Ramos (cell line): ENCODE measurements around the gene ANTXRL.
"Not testable (repeated sequence)": the region's sequence is repeated elsewhere in the genome, so short reads cannot be mapped to it uniquely, and the experiment has no call there.

ENCODE experiments used
- in situ Hi-C: fragments of 300-500 bp; cut with MboI; formaldehyde crosslinking; loops from one replicate; pipeline ENCODE4 v1.14.3; 2022; ENCODE audit warnings: low sequenced_read_pairs; ENCODE audit not compliant: unreplicated experiment

Gene ANTXRL

DNA sequence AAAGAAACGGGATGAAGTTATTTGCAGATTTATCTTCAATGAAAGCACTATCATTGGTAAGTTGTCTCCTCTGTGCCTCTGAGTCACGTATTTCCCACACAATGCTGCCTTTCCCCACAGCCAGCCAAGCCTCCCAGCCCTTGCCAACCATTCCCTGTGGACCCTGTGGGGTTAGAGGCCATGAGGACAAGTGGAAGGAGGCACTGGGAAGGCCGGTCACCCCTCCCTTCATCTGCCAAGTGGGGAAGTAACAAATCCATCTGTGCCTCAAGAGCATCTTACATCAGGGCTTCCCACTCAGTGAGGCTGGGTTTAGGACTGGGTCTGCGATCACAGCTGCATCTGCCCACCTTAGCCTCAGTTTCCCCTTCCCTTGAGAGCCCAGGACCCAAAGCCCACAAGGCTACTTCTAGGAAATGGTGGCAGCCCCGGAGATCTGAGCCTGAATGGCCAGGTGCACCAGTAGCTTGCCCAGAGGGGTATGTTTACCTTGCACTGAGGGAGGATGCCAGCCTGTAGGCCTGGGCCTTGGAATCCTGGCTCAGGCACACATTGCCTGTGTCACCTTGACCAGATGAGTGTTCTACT is 16.1 kb downstream of the ANTXRL start:
- in situ Hi-C loops, result not testable (repeated sequence)

DNA sequence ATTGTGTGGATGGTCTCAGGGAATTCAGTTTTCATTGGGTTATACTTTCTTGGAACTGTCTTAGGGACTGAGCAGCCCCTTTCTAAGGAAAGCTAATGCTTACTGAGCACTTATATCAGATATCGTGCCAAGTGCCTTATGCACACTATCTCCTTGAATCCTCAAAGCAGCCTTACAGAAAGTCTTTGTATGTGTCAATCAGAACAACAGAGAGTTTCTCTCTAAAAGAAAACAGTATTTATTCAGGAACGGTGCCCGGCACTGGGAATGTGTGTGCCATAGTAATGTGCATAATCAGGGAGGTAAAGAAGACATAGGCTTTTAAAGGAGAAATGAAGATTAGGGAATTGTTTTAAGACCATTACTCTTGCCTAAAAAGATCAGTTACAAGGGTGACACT is 17.3 kb downstream of the ANTXRL start:
- in situ Hi-C loops, result no loop called here

DNA sequence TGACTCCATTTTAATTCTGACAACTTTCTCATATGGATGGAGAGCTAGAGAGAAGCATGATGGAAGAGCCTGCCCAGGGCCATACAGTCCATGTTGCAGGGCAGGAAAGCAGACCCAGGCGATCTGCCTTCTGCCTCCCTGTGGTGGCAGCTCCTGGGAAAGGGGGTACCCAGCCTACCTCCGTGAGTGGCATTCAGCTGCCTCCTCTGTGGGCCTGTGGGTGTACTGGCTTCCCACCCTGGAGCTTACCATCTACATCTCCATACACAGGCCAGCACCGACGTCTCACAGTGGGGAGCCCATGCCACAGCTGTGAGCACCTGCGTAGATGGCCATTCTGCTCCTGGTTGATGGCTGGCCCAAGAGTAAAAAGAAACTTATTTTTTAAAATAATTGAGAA is 17.9 kb downstream of the ANTXRL start:
- in situ Hi-C loops, result not testable (repeated sequence)

DNA sequence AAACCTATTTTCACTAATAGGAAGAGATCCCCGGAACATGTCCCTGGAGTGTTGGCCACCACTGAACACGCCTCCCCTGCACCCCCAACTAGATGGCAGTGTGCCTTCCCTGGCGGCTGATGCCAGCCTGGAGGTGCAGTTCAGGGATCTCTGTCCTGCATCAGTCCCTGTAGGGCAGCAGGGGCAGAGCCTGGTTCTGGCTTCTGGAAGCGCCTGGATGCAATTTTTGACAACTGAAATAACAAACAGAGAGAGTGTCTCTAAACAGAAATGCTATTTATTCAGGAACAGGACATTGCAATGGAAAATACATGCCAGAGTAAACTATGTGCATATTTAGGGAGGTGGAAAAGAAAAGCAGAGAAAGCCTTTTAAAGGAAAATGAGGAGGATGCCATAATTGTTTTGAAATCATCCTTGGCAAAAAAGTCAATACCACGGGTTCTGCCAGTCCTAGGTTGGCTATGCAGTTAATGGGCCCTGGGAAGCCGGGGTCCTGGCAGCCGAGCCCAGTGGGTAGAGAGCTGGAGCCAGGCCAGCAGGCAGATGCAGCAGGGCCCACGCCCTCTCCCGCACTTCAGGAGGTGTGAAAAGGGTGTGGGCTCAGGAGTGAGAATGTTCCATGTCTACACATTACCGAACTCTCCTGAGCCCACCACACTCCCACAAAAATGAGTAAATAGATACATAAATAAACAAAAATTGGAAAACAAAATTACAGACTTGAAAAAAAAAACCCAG is 18.5 kb downstream of the ANTXRL start:
- in situ Hi-C loops, result no loop called here

DNA sequence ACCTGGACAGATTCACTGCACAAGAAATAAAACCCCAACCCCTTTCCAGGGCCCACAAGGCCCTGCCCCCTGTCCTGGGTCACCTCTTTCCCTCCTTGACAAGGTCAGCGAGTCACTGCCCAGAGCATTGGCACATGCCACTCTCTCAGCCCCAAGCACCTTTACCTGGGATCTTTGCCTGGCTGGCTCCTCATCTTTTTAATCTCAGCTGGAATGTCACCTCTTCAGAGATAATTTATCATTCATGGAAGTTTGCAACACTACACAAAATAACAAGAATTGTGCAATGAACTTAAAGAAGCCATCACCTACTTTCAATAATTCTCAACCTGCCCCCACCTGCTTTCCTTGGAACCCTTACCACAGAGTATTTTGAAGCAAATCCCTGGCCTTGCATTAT is 19.2 kb downstream of the ANTXRL start:
- in situ Hi-C loops, result no loop called here

DNA sequence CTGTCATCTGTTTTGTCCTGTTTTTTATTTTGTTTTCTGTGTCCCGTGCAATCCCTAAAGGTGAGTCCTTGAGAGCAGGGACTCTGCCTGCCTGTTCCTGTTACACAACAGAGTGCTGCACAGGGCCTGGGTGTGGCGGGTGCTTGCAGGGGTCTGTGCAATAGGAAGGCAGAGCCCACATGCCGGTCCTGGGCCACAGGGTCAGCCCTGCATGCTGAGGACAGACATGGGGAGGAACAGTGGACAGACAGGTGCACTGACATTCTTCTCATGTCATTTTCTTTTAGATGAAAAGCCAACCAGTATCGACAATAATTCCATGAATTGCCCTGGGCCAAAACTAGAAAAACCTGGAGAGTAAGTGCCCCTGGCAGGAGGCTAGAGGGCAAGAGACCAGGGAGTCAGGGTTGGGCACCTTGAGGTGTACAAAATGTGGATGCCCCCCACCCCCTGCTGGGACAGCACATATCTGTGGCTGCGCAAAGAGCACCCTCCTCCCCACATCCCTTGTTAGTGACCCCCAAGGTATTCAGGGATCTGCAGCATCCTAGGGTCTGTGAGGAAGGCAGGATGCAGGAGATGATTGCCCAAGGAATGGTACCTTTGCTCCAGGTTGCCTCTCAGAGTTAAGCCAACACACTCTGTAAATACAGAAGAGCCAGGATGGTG is 19.9 kb downstream of the ANTXRL start:
- in situ Hi-C loops, result no loop called here

DNA sequence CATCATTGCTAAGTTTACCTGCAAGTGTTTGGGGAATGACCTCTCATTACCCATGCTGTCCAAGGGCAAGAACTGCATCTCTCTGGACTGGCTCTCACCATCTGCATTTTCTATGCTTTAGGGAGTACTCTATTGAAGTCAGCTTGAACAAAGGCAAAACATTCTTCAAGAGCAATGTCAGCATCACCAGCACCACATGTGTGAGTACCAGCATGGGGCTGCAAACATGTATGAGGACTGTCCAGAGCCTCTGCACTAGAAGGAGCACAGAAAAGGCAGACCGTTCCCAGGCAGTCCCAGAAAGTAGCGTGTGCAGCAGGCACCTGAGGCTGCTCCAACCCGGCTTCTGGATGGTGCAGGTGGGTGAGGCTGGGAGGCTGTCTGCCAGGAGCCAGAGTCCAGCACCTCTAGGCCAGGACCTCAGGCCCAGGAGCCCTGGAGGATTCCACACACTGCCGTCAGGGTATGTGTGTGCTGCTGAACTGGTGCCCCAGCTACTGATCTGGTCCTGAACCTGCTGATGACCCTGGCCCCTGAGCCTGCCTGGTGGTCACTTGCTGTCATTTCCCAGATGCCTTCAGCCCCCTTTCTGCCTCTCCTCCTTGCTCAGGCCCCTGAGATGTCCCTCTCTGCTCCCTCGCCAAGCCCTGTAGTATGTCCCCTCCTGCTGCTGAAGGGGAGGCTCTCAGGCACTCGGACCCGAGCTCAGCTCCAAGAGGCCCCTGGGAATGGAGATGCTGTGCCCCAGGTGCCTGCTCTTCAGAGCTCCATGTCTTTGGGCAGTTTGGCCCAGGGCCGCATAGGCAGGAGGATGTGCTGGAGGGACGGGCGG is 20.7 kb downstream of the ANTXRL start:
- in situ Hi-C loops, result no loop called here

DNA sequence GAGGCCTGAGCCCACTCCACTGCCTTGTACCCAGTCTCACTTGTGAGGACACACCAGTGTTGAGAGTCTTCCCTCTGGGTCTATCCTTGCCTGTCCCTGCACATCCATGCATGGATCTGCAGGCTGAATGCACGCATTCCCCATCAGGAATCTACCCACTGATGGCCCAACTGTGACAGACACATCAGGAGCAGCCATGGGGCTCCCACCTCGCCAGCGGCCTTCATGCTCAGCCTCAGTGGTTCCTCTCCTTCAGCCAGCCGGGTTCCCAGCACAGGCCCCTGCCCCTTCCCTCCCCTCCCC is 21.3 kb downstream of the ANTXRL start:
- in situ Hi-C loops, result no loop called here

DNA sequence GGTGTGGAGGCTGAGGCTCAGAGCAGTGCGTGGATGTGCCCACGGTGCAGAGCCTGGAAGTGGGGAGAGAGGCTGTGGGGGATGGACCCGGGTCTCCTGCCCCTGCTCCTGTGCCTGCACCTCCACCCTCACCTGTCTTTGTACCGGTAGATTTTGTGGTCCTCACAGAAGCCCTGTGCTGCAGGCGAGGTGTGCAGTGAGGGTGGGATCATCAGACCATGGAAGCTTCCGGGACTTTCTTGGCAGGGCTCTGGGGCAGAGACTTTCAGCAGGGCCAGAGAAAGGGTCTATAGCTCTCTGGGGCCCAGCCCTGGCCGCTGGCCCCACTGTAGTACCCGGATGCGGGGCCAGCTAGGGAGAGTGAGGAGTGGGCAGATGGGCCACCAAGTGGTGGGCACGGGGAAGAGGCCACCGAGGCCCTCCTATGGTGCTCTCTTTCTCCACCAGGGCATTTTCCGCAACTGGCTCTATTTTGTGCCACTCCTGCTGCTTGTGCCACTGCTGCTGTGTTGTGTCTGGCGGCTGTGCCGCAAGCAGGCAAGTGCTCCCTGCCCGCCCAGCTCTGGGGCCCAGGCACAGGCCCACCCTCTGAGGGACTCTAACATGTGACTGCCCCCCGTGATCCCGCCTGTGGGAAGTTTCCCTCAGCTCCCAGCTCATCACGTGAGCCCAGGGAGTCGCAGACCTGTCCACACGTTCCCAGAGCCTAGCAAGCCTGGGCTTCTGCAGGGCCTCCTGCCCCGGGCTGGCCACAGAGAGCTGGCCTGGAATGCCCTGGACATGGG is 22.1 kb downstream of the ANTXRL start:
- in situ Hi-C loops, result no loop called here

DNA sequence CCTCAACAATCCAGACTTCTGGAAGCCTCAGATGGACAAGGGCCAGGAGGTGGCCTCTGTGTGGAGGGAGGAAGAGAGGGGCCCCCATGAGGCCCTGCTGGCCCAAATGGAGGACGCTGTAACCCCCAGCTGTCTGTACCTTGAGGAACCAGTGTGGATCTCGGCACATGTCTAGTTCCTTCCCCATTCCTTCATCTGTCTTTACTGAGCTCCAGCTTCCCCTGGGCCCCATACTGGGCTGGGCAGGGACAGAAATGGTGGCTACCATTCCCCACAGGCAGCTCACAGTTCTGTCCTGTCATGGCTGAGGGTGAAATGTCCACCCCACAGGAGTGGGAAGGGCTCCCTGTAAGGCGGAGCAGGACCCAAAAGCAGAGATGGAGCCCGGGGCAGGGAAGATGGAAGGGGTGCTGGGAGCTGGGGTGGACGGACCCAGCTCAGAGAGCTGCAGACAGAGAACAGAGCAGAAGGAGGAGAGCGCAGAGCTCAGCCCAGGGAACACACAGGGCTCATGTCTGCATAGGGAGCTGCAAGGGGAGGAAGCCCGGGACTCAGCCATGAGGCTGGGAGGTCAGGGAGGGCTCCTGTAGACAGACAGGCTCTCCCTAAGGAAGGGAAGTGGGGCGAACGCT is 22.8 kb downstream of the ANTXRL start:
- in situ Hi-C loops, result no loop called here

DNA sequence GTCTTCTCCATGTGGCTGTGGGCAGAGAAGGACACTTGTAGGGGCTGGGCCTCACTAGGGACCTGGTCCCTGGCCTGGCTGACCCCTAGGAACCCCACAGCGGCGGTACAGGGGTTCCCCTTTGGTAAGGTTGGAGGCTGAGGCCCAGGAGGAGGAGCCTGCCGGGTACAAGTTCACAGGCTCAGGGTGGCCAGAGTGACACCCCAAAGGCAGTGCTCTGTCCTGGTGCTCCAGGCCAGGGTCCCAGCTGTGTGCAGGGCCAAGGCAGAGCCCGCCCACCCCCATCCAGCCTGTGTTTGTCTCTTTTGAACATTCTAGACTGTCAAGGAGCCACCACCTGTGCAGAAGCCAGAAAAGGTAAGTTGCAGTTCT is 23.3 kb downstream of the ANTXRL start:
- in situ Hi-C loops, result no loop called here

DNA sequence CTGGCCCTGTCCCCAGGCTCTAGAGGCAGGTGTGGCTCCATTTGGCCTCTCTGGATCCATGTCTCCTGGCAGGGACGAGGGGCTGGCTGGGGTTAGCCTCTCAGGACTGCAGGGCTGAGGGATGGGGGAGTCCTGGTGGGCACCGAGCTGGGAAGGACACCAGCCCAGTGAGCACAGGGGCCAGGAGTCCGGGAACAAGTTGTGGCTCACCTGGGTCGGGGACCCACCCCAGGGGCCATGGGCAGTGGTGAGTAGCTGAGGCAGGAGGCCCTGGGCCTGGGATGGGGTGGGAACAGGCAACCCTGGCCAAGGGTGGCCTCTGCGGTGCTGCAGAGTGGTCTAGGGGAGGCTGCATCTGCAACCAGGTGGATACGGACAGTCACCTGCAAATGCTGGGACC is 24.1 kb downstream of the ANTXRL start:
- in situ Hi-C loops, result no loop called here

DNA sequence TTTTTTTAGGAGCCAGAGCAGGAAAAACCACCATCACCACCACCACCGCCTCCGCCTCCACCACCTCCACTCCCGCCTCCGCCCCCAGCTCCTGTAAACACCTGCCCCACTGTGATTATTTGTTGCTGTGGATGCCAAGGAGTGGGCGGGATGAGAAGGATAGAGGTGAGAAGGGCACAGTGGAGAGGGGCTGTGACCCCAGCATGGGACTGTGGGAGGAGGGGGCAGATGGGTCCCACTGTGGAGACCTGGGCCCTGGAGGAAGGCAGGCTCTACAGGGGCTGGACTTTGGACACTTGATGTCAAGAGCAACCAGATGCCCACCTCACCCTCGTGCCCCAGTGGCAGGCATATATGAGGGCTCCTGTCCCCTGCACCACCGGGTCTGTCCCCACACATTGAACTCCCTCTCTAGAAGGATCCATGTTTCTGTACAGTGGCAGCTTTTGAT is 24.7 kb downstream of the ANTXRL start:
- in situ Hi-C loops, result no loop called here

DNA sequence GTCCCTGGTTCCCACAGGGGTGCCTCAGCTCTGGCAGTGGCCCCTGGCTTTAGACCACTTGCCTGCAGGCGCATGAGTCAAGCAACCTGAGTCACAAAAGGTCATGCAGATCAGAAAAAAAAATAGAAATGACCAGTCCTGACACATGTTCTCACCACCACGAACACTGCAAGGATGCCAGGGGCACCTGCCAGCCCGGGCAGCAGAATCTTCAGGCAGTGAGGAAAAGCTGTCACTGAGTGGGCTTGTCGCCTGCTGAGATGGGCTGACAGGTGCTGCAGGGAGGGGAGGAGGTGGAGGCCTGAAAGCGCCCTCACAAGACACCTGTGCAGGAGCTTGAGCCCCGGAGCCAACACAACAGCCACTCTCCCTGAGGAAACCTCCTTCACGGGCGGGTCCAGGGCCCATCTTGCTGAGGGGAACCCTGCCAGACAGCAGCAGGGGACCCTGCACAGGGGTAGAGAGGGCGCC is 25.2 kb downstream of the ANTXRL start:
- in situ Hi-C loops, result not testable (repeated sequence)

DNA sequence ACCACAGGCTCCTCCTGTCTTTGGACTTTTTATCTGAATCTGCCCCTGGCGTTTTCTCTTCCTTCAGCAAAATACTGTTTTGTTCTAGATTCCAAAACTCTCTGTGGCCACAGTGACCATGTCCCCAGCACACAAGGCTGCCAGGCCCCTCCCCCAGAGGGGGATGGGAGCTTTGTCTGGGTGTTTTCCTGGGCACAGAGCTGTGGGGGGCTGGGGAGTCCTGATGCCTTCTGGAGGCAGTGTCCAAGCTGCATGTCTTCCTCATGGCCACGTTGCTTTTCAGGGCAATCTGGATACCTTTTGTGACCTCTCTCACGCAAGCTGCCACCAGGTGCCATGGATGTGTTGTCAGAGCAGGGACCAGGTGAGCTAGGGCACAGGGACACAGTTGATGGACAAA is 26.2 kb downstream of the ANTXRL start:
- in situ Hi-C loops, result no loop called here

DNA sequence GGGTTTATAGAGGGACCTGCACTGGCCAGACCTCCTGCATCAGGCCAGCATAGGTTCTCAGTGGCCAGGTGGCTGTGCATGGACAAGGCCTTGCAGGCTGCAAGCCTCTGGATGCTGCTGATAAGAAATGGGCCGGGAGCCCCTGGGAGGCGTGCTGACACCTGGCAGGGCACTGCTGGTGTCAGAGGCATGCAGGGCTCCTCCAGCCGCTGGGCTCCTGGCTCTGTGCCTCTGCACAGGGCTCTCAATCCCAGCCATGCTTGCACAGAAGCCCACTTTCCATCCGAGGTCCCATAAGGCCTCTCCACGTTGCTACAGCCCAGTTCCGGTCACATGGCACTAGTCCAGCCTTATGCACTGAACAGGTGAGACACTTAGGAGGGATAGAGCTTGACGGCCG is 27.3 kb downstream of the ANTXRL start:
- in situ Hi-C loops, result no loop called here

DNA sequence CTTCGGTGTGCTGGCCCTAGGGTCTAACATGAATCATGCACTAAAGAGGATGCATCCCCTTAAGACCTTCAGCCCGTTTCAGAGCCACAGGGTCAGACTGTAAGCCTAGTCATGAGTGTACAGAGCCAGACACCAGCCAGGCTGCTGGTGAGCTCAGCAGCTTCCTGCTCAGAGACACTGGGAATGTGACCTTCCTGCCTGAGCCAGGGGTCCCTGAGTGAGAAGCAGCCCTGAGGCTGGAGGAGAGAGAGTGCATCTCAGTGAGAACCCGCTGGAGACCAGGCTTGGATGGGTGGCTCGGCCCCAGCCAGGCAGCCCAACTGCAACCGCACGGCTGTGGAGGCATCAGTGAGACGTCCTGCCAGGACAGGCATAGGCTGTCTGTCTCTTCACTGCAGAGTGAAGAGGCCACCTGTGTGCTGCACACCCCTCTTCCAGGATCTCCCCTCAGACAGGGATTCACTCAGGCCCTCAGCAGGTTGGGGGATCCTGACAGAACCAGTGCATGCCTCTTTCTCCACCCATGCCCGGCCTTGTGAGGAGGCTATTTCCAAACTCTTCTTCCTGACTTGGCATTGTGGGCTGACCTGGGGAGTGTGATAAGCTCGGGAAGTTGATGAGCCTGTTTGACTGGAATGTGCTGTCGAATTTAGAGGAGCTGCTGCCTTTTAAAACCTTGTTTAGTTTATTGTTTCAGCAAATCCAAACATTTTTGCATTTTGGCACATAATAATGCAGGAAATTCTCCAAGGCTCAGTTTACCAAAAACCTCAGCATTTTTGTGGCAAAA is 28.5 kb downstream of the ANTXRL start:
- in situ Hi-C loops, result not testable (repeated sequence)

DNA sequence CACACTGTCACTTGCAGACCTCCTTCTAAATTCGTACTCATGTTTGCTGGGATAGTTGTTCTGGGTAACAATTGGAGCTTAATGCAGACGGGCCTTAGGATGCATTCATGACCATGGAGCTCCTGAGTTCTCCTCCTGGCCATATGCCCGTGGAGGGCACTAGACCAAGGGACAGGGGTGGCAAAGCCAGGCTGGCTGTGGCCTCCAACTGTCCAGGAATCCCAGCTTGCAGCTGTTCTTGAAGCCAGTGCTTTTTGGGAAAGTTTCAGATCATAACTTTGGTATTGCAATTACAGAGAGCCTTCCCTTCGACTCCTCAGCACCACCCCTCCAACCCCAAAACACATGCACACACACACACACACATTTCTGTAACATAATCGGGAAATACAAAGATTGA is 30.6 kb downstream of the ANTXRL start:
- in situ Hi-C loops, result no loop called here

DNA sequence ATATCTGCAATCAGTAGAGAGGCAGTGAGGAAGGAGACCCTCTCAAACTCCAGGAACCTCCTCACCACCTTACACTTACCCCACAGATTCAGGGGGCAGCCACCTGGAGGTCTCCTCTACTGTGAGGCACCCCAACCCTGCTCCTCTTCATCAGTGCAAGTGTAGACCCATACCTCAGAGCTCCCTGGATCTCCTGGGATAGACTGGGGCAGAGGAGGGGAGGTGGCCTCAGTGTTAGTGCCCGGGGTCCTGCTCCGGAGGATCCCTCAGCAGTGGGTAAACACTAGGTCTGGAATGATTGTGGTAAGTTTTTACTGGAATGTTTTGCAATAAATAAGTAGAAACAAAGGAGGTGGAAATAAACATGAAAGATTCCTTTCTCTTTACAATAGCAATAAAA is 31.1 kb downstream of the ANTXRL start:
- in situ Hi-C loops, result no loop called here
